Activated CD4-positive, alpha-beta memory T cell treated with anti-CD3 and anti-CD28 coated beads for 36 hours (primary cell): ENCODE results near the gene C2orf15. TPM values are rescaled to one million over a fixed set of nuclear protein-coding genes. Genes with fewer than 3 reads are reported as not detected.
"Not testable (repeated sequence)": the region's sequence is repeated elsewhere in the genome, so short reads cannot be mapped to it uniquely, and the experiment has no call there.

ENCODE experiments used
- CTCF ChIA-PET: fragments of 350-600 bp; sonication (Branson Sonifier 250); formaldehyde crosslinking; loops from one replicate; lab custom pipeline; 2021; ENCODE audit warnings: antibody characterized with exemption, inconsistent platforms; lab: Charles Lee
- POLR2A ChIA-PET: fragments of 350-600 bp; sonication (Branson Sonifier 250); formaldehyde crosslinking; loops from one replicate; lab custom pipeline; 2021; ENCODE audit warnings: antibody characterized with exemption; lab: Charles Lee
- DNase-seq: peaks from one replicate; pipeline ENCODE4 v3.0.0-alpha.2; 2020
- H3K27ac Mint-ChIP-seq: one replicate; pipeline ENCODE4 v1.8.0; 2021; ENCODE audit warnings: mixed read lengths
- H3K27me3 Mint-ChIP-seq: one replicate; pipeline ENCODE4 v1.8.0; 2021; ENCODE audit warnings: mixed read lengths
- H3K36me3 Mint-ChIP-seq: one replicate; pipeline ENCODE4 v1.8.0; 2021; ENCODE audit warnings: mixed read lengths
- H3K4me1 Mint-ChIP-seq: one replicate; pipeline ENCODE4 v1.8.0; 2021; ENCODE audit warnings: low read depth, mixed read lengths
- H3K4me3 Mint-ChIP-seq: one replicate; pipeline ENCODE4 v1.8.0; 2021; ENCODE audit warnings: mild to moderate bottlenecking, mixed read lengths
- H3K9me3 Mint-ChIP-seq: one replicate; pipeline ENCODE4 v1.8.0; 2021; ENCODE audit warnings: mixed read lengths
- intact Hi-C: fragments of 100-400 bp; cut with micrococcal nuclease; formaldehyde crosslinking; loops from one replicate; pipeline ENCODE4 v1.15.1; 2023
- total RNA-seq, 2 experiments: library from RNA; stranded (reverse); gene quantifications; one replicate each; pipeline ENCODE4 v1.2.3, GENCODE V29; 2021

The C2orf15 gene
- total RNA-seq, 2 experiments from 2014 or later: 0.48 to 0.50 TPM

GRCh38 chr2:99169534-99169933, 28.0 kb downstream of the C2orf15 start:
- H3K36me3 Mint-ChIP-seq: peaks cover 27% of the 10 kb centered on the region
- CTCF ChIA-PET: interaction anchor here (1.3 kb wide), 1 partner anchor 11 kb away, joined by 6 read pairs; the partner anchor contains the start of genes MITD1 and MRPL30

GRCh38 chr2:99171377-99172140, 30.1 kb downstream of the C2orf15 start:
- Mint-ChIP-seq H3K4me1 (peaks cover 34% of the 10 kb centered on the region), H3K27ac (peak overlapping the region; percentile 49), H3K27me3 (no peaks in the 10 kb centered on the region), H3K4me3 (no peak overlapping the region), H3K9me3 (no peaks in the 10 kb centered on the region), H3K36me3 (peaks cover 27% of the 10 kb centered on the region)
- intact Hi-C loops: loop anchor here (1.0 to 10.0 kb wide), 2 partner anchors 8 to 337 kb away; no protein-coding TSS in a partner anchor
- ChIA-PET POLR2A (no interaction called here), CTCF (interaction anchor here (0.9 kb wide), 1 partner anchor 8 kb away, joined by 4 read pairs; no protein-coding TSS in a partner anchor)
- no peak for DNase-seq

More at GRCh38 chr2:99169534-99169933, 28.0 kb downstream of the C2orf15 start:
- Mint-ChIP-seq H3K9me3 (no peaks in the 10 kb centered on the region), H3K4me1 (peaks cover 28% of the 10 kb centered on the region), H3K27ac (peak overlapping the region; percentile 26), H3K4me3 (no peak overlapping the region), H3K27me3 (no peaks in the 10 kb centered on the region)
- intact Hi-C loops: no loop called here
- POLR2A ChIA-PET: interaction anchor here (1.0 kb wide), 1 partner anchor 29 kb away, joined by 3 read pairs; no protein-coding TSS in a partner anchor
- no peak for DNase-seq

- Mint-ChIP-seq H3K27me3 (no peaks in the 10 kb centered on the region), H3K9me3 (no peaks in the 10 kb centered on the region), H3K27ac (peak within 1 kb of the TSS; percentile 97), H3K4me1 (peaks cover 49% of the 10 kb centered on the region), H3K4me3 (peak within 1 kb of the TSS; percentile 98), H3K36me3 (peaks cover 4% of the 10 kb centered on the region)
- DNase-seq: peak; percentile 95
- intact Hi-C loops: loop anchor here (1.0 kb wide), 4 partner anchors 27 to 309 kb away; partner anchors contain the start of genes C2orf15, LIPT1, REV1 and TSGA10
- ChIA-PET POLR2A (interaction anchor here (0.7 to 1.6 kb wide), 5 partner anchors 25 to 156 kb away, joined by 3 to 12 read pairs (median 8); partner anchors contain the start of genes C2orf15, EIF5B, LIPT1 and TSGA10), CTCF (interaction anchor here (0.6 to 1.8 kb wide), 10 partner anchors 12 to 640 kb away, joined by 3 to 7 read pairs (median 4); partner anchors contain the start of genes EIF5B and TXNDC9)
Observed at GRCh38 chr2:99180755-99181623, 39.5 kb downstream of the C2orf15 start, which contains the start of the genes MITD1 and MRPL30. Gene MITD1 (minus strand): TSS chr2:99181058. CDS start chr2:99180981, 77 bp downstream. Gene MRPL30 (plus strand): TSS chr2:99181184. CDS start chr2:99186204, 5,020 bp downstream.

- Mint-ChIP-seq H3K4me1 (peaks cover 48% of the 10 kb centered on the region), H3K27me3 (no peaks in the 10 kb centered on the region), H3K4me3 (peak overlapping the region; percentile 98), H3K27ac (peak overlapping the region; percentile 97), H3K9me3 (no peaks in the 10 kb centered on the region), H3K36me3 (peaks cover 4% of the 10 kb centered on the region)
- intact Hi-C loops: loop anchor here (1.0 kb wide), 4 partner anchors 27 to 309 kb away; partner anchors contain the start of genes C2orf15, LIPT1, REV1 and TSGA10
- ChIA-PET CTCF (interaction anchor here (0.9 kb wide), 1 partner anchor 14 kb away, joined by 4 read pairs; no protein-coding TSS in a partner anchor), POLR2A (interaction anchor here (0.7 kb wide), 1 partner anchor 40 kb away, joined by 5 read pairs; the partner anchor contains the start of gene C2orf15)
- DNase-seq: no peak
Observed at GRCh38 chr2:99181624-99182000, 40.1 kb downstream of the C2orf15 start.

GRCh38 chr2:99183025-99183424, 41.5 kb downstream of the C2orf15 start:
- CTCF ChIA-PET: no interaction called here
- no peak overlapping the region for H3K27ac Mint-ChIP-seq
- no peaks in the 10 kb centered on the region for H3K9me3 Mint-ChIP-seq
- no peak overlapping the region for H3K4me3 Mint-ChIP-seq
- peaks cover 45% of the 10 kb centered on the region for H3K4me1 Mint-ChIP-seq
- intact Hi-C loops: no loop called here
- POLR2A ChIA-PET: no interaction called here
- no peak for DNase-seq
- H3K27me3 Mint-ChIP-seq: no peaks in the 10 kb centered on the region
- H3K36me3 Mint-ChIP-seq: peaks cover 5% of the 10 kb centered on the region

- intact Hi-C loops: no loop called here
- ChIA-PET POLR2A (no interaction called here), CTCF (no interaction called here)
- no peak overlapping the region for H3K27ac Mint-ChIP-seq
- no peaks in the 10 kb centered on the region for H3K9me3 Mint-ChIP-seq
- DNase-seq: no peak
- peaks cover 10% of the 10 kb centered on the region for H3K36me3 Mint-ChIP-seq
- H3K4me1 Mint-ChIP-seq: peaks cover 41% of the 10 kb centered on the region
- H3K4me3 Mint-ChIP-seq: no peak overlapping the region
- no peaks in the 10 kb centered on the region for H3K27me3 Mint-ChIP-seq
Observed at GRCh38 chr2:99184811-99185210, 43.3 kb downstream of the C2orf15 start.

GRCh38 chr2:99187011-99187410, 45.5 kb downstream of the C2orf15 start:
- Mint-ChIP-seq H3K27ac (no peak overlapping the region), H3K4me1 (peaks cover 35% of the 10 kb centered on the region), H3K36me3 (peaks cover 24% of the 10 kb centered on the region), H3K4me3 (no peak overlapping the region), H3K9me3 (no peaks in the 10 kb centered on the region), H3K27me3 (no peaks in the 10 kb centered on the region)
- no peak for DNase-seq
- intact Hi-C loops: no loop called here
- POLR2A ChIA-PET: no interaction called here
- CTCF ChIA-PET: no interaction called here

- peaks cover 30% of the 10 kb centered on the region for H3K4me1 Mint-ChIP-seq
- H3K27me3 Mint-ChIP-seq: no peaks in the 10 kb centered on the region
- H3K27ac Mint-ChIP-seq: peak overlapping the region; percentile 6
- H3K9me3 Mint-ChIP-seq: no peaks in the 10 kb centered on the region
- POLR2A ChIA-PET: interaction anchor here (0.7 kb wide), 1 partner anchor 561 kb away, joined by 3 read pairs; no protein-coding TSS in a partner anchor
- intact Hi-C loops: no loop called here
- no peak for DNase-seq
- CTCF ChIA-PET: no interaction called here
- H3K4me3 Mint-ChIP-seq: no peak overlapping the region
- peaks cover 35% of the 10 kb centered on the region for H3K36me3 Mint-ChIP-seq
Observed at GRCh38 chr2:99188357-99188756, 46.9 kb downstream of the C2orf15 start.

- no peak overlapping the region for H3K4me3 Mint-ChIP-seq
- intact Hi-C loops: no loop called here
- DNase-seq: no peak
- POLR2A ChIA-PET: no interaction called here
- H3K27ac Mint-ChIP-seq: no peak overlapping the region
- H3K36me3 Mint-ChIP-seq: peaks cover 42% of the 10 kb centered on the region
- peaks cover 17% of the 10 kb centered on the region for H3K4me1 Mint-ChIP-seq
- H3K9me3 Mint-ChIP-seq: no peaks in the 10 kb centered on the region
- H3K27me3 Mint-ChIP-seq: no peaks in the 10 kb centered on the region
- CTCF ChIA-PET: no interaction called here
Observed at GRCh38 chr2:99190548-99190947, 49.0 kb downstream of the C2orf15 start.

- H3K4me3 Mint-ChIP-seq, H3K27me3 Mint-ChIP-seq, DNase-seq, CTCF ChIA-PET, H3K27ac Mint-ChIP-seq, H3K9me3 Mint-ChIP-seq, POLR2A ChIA-PET, intact Hi-C loops: not testable (repeated sequence)
- H3K36me3 Mint-ChIP-seq: peaks cover 47% of the 10 kb centered on the region
- H3K4me1 Mint-ChIP-seq: peaks cover 13% of the 10 kb centered on the region
Observed at GRCh38 chr2:99192364-99192763, 50.9 kb downstream of the C2orf15 start.

- peaks cover 12% of the 10 kb centered on the region for H3K36me3 Mint-ChIP-seq
- no peaks in the 10 kb centered on the region for H3K4me1 Mint-ChIP-seq
- intact Hi-C loops: no loop called here
- H3K27ac Mint-ChIP-seq: no peak overlapping the region
- ChIA-PET CTCF (no interaction called here), POLR2A (no interaction called here)
- H3K27me3 Mint-ChIP-seq: no peaks in the 10 kb centered on the region
- no peak for DNase-seq
- H3K4me3 Mint-ChIP-seq: no peak overlapping the region
- H3K9me3 Mint-ChIP-seq: no peaks in the 10 kb centered on the region
Observed at GRCh38 chr2:99198103-99198841, 56.8 kb downstream of the C2orf15 start.
